Cardiac muscle cell (in vitro differentiated cells and primary cell): ENCODE data around the gene ERBB2. TPM values are rescaled to one million over a fixed set of nuclear protein-coding genes. Genes with fewer than 3 reads are reported as not detected.
"Not testable (repeated sequence)": the region's sequence is repeated elsewhere in the genome, so short reads cannot be mapped to it uniquely, and the experiment has no call there.

Experiments
- DNase-seq, 2 donors: peaks; one replicate each; pipeline versions ENCODE4 v3.0.0 to v3.0.0-alpha.2; 2010 to 2017; ENCODE audit warnings: low read depth in 1 of 2, low spot score in 1 of 2
- H3K27ac ChIP-seq: fragments of 200-600 bp; sonication (generic); 2 replicates; pipeline ENCODE4 v1.5.1; 2016
- H3K27me3 ChIP-seq: fragments of 200-600 bp; sonication (generic); 2 replicates; pipeline ENCODE4 v1.6.0; 2016; ENCODE audit warnings: control low read depth
- H3K36me3 ChIP-seq: fragments of 200-600 bp; sonication (generic); 2 replicates; pipeline ENCODE4 v1.5.1; 2016; ENCODE audit warnings: control low read depth
- H3K4me1 ChIP-seq: fragments of 200-600 bp; sonication (generic); 2 replicates; pipeline ENCODE4 v1.8.1; 2017; ENCODE audit warnings: low read depth, mild to moderate bottlenecking, mixed run types
- H3K4me3 ChIP-seq: fragments of 200-600 bp; sonication (generic); 2 replicates; pipeline ENCODE4 v1.5.1; 2016; ENCODE audit warnings: mild to moderate bottlenecking
- H3K9me3 ChIP-seq: fragments of 200-600 bp; sonication (generic); 2 replicates; pipeline ENCODE4 v1.5.1; 2017; ENCODE audit warnings: low read depth, mild to moderate bottlenecking, control low read depth
- CTCF ChIP-seq: IDR thresholded peaks from 2 replicates; pipeline ENCODE4 v1.5.1; 2012; ENCODE audit warnings: low read depth, mild to moderate bottlenecking, low read length
- polyA plus RNA-seq: library from polyadenylated mRNA; unstranded; fragments of >200 nt; fragmentation: Nextera tagmentation; extraction: Ambion mirVana; gene quantifications from 2 replicates; pipeline ENCODE4 v1.2.1, GENCODE V29; 2016
- total RNA-seq: library from RNA; depleted of rRNA; stranded (reverse); fragments of >200 nt; gene quantifications from 2 replicates; pipeline ENCODE4 v1.2.3, GENCODE V29; 2016

ERBB2 gene
- total and polyA plus RNA-seq, 2 experiments from 2014 or later, result 194 to 310 TPM

GRCh38 chr17:39719563-39720355, 19.9 kb downstream of the ERBB2 start:
- no peak overlapping the region for H3K4me3 ChIP-seq
- DNase-seq, result no peak
- no peak for TF ChIP-seq CTCF
- H3K27me3 ChIP-seq, result no peaks in the 10 kb centered on the region
- peaks cover 70% of the 10 kb centered on the region for H3K36me3 ChIP-seq
- no peaks in the 10 kb centered on the region for H3K9me3 ChIP-seq
- no peak overlapping the region for H3K27ac ChIP-seq
- no peaks in the 10 kb centered on the region for H3K4me1 ChIP-seq

- no peak overlapping the region for H3K4me3 ChIP-seq
- no peak for TF ChIP-seq CTCF
- no peak for DNase-seq
- H3K36me3 ChIP-seq, result peaks cover 59% of the 10 kb centered on the region
- H3K9me3 ChIP-seq, result no peaks in the 10 kb centered on the region
- no peaks in the 10 kb centered on the region for H3K27me3 ChIP-seq
- no peak overlapping the region for H3K27ac ChIP-seq
- no peaks in the 10 kb centered on the region for H3K4me1 ChIP-seq
Measured at GRCh38 chr17:39722104-39722503, 22.2 kb downstream of the ERBB2 start.

GRCh38 chr17:39722965-39723848, 23.3 kb downstream of the ERBB2 start:
- no peaks in the 10 kb centered on the region for H3K4me1 ChIP-seq
- H3K36me3 ChIP-seq, result peaks cover 48% of the 10 kb centered on the region
- no peak overlapping the region for H3K27ac ChIP-seq
- DNase-seq, result no peak
- H3K27me3 ChIP-seq, result no peaks in the 10 kb centered on the region
- H3K4me3 ChIP-seq, result no peak overlapping the region
- no peak for TF ChIP-seq CTCF
- no peaks in the 10 kb centered on the region for H3K9me3 ChIP-seq

DNA sequence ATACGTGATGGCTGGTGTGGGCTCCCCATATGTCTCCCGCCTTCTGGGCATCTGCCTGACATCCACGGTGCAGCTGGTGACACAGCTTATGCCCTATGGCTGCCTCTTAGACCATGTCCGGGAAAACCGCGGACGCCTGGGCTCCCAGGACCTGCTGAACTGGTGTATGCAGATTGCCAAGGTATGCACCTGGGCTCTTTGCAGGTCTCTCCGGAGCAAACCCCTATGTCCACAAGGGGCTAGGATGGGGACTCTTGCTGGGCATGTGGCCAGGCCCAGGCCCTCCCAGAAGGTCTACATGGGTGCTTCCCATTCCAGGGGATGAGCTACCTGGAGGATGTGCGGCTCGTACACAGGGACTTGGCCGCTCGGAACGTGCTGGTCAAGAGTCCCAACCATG, 24.9 kb downstream of the ERBB2 start:
- Histone ChIP-seq H3K27ac (no peak overlapping the region), H3K36me3 (peaks cover 38% of the 10 kb centered on the region), H3K4me1 (no peaks in the 10 kb centered on the region), H3K4me3 (no peak overlapping the region), H3K9me3 (no peaks in the 10 kb centered on the region), H3K27me3 (no peaks in the 10 kb centered on the region)
- no peak for TF ChIP-seq CTCF
- no peak for DNase-seq

DNA sequence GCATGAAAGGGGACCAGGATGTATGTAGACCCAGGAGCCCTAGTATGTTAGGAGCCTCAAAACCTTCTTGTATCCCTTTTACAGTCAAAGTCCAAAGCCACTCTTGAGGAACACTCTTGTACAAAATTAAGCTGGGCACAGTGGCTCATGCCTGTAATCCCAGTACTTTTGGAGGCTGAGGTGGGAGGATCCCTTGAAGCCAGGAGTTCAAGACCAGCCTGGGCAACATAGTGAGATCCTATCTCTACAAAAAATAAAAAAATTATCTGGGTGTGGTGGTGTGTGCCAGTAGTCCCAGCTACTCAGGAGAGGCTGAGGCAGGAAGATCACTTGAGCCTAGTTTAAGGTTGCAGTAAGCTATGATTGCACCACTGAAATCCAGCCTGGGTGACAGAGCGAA, 26.1 kb downstream of the ERBB2 start:
- not testable (repeated sequence) for DNase-seq, H3K9me3 ChIP-seq, H3K4me1 ChIP-seq, H3K27me3 ChIP-seq, H3K27ac ChIP-seq, H3K4me3 ChIP-seq
- peaks cover 36% of the 10 kb centered on the region for H3K36me3 ChIP-seq

GRCh38 chr17:39726617-39727016, 26.8 kb downstream of the ERBB2 start:
- peaks cover 32% of the 10 kb centered on the region for H3K36me3 ChIP-seq
- no peak for DNase-seq
- H3K27ac ChIP-seq, result no peak overlapping the region
- no peaks in the 10 kb centered on the region for H3K4me1 ChIP-seq
- no peak for TF ChIP-seq CTCF
- no peak overlapping the region for H3K4me3 ChIP-seq
- no peaks in the 10 kb centered on the region for H3K27me3 ChIP-seq
- H3K9me3 ChIP-seq, result no peaks in the 10 kb centered on the region
